Keratinocyte (primary cell): ENCODE measurements around the gene CAPNS1.

Source experiments
- EZH2 ChIP-seq: IDR thresholded peaks from one replicate; pipeline ENCODE4 v1.6.1; 2012; ENCODE audit warnings: inconsistent platforms, mild to moderate bottlenecking, low read length, moderate library complexity
- TF ChIP-seq, protein P1 (sequence below), 3 experiments: IDR thresholded peaks in 1 of 3; conservative IDR thresholded peaks in 1 of 3; optimal IDR thresholded peaks in 1 of 3; 2 replicates in 2 of 3; 3 replicates in 1 of 3; pipeline versions ENCODE3 to v1.5.1; 2011; ENCODE audit warnings: low read length in 3 of 3, mild to moderate bottlenecking in 3 of 3, moderate library complexity in 2 of 3, control low read depth in 1 of 3, inconsistent platforms in 1 of 3; ENCODE audit not compliant: insufficient read depth in 2 of 3; ENCODE audit errors: extremely low read depth in 1 of 3

DNA sequence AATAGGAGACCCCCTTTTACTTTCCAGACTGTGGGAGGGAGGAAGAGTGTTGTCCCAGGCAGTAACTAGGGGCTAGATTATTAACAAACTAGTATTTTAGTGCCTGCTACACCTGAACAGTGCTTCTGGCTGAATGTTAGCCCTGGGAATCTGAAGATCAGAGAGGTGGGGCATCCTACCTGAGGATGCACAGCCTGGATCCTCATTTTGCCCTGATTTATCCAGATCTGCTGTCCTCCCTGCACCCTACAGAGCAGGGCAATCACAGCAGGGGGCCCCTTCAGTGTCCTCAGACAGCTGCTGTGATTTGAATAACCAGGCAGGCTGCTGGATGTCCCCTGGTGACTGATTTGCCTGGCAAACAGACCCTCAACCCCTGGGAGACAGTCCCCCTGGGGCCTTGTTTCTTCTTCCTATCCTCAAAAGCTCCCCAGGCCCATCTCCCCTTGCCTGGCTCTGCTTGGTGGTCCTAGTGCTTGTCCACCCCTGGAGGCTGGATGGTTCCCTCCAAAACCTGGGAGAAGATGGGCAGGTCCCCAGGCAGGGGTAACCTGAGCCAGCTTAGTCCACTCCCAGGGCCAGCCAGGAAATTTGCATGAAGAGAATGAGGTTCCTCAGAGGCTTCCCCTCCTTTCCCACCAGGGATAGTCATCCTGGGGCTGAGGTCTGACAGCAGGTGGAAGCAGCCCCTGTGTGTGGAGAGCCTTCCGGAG is 29.2 kb upstream of the CAPNS1 start, which contains the start of gene OVOL3:
- TF ChIP-seq, protein P1, sequence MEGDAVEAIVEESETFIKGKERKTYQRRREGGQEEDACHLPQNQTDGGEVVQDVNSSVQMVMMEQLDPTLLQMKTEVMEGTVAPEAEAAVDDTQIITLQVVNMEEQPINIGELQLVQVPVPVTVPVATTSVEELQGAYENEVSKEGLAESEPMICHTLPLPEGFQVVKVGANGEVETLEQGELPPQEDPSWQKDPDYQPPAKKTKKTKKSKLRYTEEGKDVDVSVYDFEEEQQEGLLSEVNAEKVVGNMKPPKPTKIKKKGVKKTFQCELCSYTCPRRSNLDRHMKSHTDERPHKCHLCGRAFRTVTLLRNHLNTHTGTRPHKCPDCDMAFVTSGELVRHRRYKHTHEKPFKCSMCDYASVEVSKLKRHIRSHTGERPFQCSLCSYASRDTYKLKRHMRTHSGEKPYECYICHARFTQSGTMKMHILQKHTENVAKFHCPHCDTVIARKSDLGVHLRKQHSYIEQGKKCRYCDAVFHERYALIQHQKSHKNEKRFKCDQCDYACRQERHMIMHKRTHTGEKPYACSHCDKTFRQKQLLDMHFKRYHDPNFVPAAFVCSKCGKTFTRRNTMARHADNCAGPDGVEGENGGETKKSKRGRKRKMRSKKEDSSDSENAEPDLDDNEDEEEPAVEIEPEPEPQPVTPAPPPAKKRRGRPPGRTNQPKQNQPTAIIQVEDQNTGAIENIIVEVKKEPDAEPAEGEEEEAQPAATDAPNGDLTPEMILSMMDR (optimal IDR thresholded peaks at IDR 0.05 in 1 of 3, IDR thresholded peaks at IDR 0.05 in 1 of 3, conservative IDR thresholded peaks at IDR 0.05 in 1 of 3; ENCODE audit: extremely low read depth in 1 of 3, insufficient read depth in 2 of 3, low read length in 3 of 3) = no peak
- TF ChIP-seq EZH2 = no peak
